GM21529 (cell line): ENCODE measurements around the gene UBA6.
A peak's percentile ranks its signal among the peaks of the same experiment; 100 is the strongest.
"Not testable (repeated sequence)": the region's sequence is repeated elsewhere in the genome, so short reads cannot be mapped to it uniquely, and the experiment has no call there.

Experiments used
- ATAC-seq: cut with Tn5 transposase; IDR thresholded peaks from one replicate; pipeline ENCODE4 v1.9.1; 2021; ENCODE audit not compliant: unreplicated experiment

UBA6 gene

DNA sequence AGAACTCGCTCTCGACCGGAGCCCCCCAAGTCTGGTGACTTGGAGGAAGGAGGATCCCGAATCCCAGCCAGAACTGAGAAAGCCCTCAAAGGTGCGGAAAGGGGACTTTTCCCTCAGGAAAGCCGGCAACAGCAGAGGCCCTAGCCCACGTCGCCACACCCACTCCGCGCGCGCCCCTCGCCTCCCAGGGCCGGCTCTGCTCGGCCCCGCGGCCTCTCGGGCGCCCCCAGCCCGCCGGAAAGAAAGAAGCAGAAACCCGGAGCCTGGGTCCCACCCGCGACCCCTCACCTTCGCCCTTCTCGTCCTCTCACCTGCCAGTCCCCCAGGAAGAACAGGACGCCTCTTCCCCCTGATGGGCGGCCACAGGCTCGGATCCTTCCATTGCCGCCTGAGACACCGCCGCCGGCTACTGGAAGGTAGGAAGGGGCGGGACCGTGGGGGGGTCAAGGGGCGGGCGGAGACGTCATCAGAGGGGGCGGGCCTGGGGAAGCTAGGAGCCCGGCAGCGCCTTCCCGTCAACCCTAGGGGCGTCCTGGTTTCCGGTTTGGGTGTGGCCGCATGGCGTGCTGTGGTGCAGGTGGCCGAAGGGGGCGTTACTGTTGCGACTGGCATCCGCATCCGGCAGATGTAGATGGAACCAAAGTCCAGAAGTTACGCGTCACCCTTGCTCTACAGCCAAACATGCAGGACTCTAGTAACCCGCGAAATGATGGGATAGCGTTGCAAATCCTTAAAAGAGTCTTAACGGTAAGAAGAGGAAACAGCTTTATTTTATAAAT is at the start of gene UBA6:
UBA6 (minus strand) TSS at position 418 of the 779 bp plus-strand sequence; CDS start at position 382, 36 bp downstream.
- peak; percentile 97 for ATAC-seq

- ATAC-seq = no peak
Measured at GRCh38 chr4:67750691-67751090, 49.7 kb upstream of the UBA6 start.

DNA sequence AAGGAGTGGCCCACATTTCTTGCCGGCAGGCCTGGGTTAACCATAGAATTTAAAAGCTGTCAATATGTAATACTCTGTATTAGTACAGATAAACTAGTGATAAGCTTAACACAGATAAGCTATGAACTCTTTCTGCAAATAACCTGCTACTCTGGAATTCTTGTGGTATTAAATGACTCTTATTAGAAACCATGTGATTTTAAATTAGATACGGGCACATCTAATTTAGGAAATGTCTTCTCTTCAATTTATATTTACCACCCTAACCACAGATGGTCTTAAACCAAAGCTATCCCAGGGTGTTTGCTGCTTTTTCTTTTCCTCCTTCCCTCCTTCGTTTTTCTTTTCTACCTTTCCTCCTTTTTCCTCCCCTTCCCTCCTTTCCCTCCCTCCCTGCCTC is 48.3 kb upstream of the UBA6 start:
- no peak for ATAC-seq

DNA sequence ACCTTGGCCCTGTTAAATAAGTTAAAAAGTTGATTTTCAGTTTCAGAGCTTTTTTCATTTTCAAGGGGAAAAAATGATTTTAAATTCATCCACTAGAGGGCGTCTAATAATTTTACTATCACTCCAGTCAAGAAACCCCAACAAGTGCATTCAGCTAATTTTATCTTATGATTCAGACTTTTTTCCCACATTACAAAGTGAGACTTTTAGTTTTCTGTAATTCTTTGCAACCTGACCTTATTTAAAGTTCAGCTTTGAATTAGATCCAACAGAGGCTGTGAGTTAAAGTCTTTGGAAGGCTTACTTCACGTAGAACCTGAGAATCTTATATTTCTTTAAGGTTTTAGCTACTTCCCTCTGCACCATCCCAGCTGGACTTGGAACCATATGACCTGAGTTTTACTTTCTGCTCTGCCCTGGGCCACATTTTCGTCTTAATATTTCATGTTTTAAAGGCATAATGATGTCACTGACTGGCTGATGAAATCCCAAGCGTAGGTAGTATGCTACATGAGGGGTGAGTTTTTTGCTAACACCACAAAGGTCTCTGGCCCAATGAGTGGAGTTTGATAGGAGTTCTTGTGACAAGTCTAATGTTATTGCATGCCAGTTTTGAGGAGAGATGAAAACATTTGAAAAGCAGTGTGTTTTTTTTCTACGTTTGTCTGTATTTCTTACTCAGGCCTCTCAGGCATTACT is 46.0 kb upstream of the UBA6 start:
- ATAC-seq = peak; percentile 64

GRCh38 chr4:67744561-67745283 is 43.8 kb upstream of the UBA6 start:
- ATAC-seq = no peak

- ATAC-seq = no peak
Measured at GRCh38 chr4:67743194-67743593, 42.2 kb upstream of the UBA6 start.

- no peak for ATAC-seq
Measured at GRCh38 chr4:67736262-67736661, 35.3 kb upstream of the UBA6 start.

DNA sequence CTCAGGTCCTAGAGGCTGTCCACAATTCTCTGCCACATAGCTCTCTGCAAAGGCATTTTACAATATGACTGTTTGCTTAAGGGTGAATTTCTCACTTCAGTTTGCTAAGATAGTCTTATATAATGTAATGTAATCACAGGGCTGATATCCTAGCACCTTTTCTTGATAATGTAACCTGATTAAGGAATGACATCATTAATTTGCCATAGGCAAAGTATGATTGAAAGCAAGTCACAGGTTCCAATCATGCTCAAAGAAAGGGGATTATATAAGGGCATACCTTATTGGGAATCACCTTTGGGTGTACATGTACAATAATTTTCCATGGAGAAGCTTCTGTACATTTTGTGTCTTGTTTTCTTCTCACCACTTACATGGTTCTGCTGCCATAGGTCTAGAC is 34.4 kb upstream of the UBA6 start:
- no peak for ATAC-seq

- ATAC-seq = not testable (repeated sequence)
Measured at GRCh38 chr4:67730511-67730910, 29.6 kb upstream of the UBA6 start.

- no peak for ATAC-seq
Measured at GRCh38 chr4:67727124-67727850, 26.3 kb upstream of the UBA6 start.

DNA sequence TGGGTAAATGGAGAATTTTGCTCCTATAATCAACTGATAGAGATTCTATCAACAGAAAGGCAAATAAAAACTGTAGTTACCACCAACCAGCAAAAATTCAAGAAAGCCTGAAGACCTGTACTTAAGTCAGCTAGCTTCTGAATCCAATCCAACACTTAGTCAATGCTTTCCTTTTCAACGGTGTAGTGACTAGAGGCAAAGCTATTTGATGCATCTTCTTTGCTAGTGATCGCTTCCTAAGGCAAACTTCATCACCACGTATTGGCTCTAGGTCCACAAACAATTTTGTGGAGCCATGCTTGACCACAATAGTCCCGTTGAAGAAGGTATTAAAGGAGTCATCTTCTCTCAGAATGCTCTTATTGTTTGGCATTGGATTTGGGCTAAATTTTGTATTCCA is 25.0 kb upstream of the UBA6 start:
- ATAC-seq = no peak

DNA sequence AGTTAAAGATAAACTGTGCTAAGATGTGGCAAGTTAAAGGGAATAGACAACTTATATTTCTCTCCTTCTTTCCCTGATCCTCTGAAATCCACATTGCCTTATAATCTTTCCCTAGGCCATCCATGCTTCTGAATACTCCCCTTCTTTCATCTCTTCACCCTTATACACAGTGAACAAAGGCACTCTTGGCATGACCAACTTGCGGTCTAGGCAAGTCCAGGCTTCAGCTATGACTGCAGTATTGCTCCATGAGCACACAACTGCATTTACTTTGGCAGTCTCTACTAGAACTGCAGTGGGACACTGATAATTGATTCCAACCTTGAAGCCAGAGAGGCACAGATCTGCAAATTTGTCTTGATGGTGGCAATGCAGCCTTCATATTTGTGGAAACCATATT is 24.2 kb upstream of the UBA6 start:
- no peak for ATAC-seq

GRCh38 chr4:67723949-67724348 is 23.0 kb upstream of the UBA6 start:
- ATAC-seq = no peak

GRCh38 chr4:67723341-67723740 is 22.4 kb upstream of the UBA6 start:
- ATAC-seq = no peak

DNA sequence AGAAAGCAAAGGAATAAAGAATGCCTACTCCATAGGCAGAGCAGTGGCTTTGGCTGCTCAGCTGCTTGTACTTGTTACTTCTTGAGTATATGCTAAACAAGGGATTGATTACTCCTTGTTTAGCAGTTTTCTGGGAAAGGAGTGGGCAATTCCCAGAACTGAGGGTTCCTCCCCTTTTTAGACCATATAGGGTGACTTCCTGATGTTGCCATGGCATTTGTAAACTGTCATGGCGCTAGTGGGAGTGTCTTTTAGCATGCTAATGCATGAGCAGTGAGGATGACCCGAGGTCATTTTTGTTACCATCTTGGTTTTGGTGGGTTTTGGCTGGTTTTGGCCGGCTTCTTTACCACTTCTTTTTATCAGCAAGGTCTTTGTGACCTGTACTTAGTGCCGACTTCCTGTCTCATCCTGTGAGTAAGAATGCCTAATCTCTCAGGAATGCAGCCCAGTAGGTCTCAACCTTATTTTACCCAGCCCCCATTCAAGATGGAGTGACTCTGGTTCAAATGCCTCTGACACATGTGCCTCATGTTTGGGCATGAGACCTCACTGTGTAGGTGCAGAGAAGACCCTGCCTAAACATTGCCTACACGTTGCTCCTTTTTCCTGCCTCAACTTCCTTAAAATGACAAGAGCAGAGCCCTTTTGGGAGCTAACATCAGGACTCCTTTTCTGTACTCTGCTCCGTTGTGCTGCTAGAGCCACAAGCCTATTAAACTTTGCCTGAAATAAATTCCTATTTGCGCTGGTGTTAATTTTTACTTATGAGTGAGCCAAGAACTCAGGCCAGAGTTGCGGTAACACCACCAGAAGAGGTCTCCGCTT is 21.0 kb upstream of the UBA6 start:
- ATAC-seq = no peak

DNA sequence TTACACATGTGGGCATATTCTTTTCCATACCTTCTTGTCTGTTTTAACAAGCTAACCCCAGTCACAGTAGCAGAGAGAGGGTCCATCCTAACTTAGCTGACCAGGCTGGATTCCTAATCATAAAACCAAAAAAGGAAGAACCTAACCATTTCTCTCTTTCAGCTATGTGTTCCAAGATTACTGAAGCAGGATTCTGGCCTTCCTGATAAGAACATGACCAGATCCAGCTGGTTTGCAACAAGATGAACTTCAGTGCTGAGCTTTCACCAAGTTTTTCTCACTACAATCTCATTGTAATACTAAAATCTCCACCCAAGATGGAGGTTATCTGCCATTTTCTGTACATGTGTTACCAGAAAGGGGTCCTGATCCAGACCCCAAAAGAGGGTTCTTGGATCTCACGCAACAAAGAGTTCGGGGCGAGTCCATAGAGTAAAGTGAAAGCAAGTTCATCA is 20.4 kb upstream of the UBA6 start:
- ATAC-seq = no peak

- ATAC-seq = no peak
Measured at GRCh38 chr4:67719953-67720617, 19.1 kb upstream of the UBA6 start.

- no peak for ATAC-seq
Measured at GRCh38 chr4:67718848-67719247, 17.9 kb upstream of the UBA6 start.

DNA sequence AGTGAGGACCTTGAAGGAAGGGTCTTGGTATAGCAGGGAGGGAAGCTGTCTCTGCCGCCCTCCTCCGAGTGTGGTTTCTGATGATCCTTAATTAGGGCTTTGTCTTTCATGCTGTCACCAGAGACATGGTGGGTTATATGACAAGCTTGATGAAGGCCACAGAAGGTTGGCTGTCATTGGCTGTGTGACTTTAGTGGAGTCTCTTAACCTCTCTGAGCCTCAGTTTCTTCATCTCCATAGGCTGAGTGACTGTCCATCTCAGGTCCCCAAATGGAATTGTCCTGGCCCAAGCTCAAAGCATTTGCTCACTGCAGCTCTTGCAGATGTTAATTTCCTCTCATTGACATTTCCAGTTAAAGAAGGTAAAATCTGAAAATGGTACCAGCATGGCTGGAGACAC is 16.6 kb upstream of the UBA6 start:
- ATAC-seq = no peak

GRCh38 chr4:67714955-67715354 is 14.0 kb upstream of the UBA6 start:
- ATAC-seq = no peak
